CD4-positive, alpha-beta T cell treated with Interleukin-6 for 4 hours (primary cell): ENCODE data around the gene PTPRN2.
"Not testable (repeated sequence)": the region's sequence is repeated elsewhere in the genome, so short reads cannot be mapped to it uniquely, and the experiment has no call there.

Experiments
- DNase-seq: peaks from one replicate; pipeline ENCODE4 v3.0.0-alpha.2; 2020; ENCODE audit warnings: mixed read lengths

Gene PTPRN2

DNA sequence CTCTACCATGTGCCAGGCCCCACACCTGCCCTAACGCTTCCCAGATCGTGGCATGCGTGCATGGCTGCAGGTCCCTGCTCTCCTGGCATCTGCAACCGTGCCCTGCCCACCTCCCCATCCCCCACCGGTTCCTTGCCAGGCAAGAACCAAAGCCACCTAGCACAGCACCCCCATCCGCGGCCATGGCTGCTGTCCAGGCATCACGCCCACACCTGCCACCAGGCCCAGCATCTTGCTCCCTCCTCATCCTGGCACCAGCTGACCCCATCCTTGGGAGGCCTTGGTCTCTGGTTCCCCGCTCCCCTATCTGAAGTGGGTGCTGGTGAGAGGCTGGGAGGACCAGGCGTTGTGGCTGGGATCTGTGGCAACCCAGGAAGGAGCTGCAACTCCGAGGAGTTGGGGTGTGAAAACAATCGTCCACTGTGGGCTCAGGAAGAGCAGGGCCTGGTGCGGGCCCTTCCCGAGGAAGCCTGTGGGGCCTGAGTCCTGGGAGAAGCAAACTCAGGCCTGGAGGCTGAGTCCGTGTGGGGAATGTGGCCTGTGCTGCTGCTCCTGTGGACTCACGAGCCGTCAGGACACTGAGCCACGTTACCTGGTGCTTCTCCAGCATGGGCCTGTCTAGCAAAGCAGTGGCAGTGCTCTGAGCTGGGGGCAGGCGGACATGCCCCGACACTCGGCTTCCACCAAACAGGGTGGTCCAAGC is 833.8 kb downstream of the PTPRN2 start:
- no peak for DNase-seq

DNA sequence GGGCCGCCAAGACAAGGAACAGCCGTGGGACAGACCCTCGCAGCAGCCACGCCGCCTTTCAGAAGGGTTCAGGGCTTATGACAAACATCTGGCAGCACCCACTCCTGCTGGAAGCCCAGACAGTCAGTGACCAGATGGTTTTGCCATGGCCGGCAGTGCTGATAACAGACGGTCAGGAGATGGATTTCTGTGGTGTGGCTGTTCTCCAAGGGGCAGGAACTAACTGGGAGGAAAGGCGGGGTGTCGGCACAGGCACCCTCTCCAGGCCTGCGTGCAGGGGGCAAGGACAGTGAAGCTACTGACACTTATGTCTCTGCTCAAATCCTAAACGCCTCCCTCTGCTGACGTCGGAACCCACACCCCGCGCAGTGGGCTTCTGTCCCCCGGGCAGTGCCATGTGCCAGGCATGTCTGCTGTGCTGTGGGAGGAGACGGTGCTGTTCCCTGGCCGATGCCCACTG is 834.8 kb downstream of the PTPRN2 start:
- DNase-seq: no peak

DNA sequence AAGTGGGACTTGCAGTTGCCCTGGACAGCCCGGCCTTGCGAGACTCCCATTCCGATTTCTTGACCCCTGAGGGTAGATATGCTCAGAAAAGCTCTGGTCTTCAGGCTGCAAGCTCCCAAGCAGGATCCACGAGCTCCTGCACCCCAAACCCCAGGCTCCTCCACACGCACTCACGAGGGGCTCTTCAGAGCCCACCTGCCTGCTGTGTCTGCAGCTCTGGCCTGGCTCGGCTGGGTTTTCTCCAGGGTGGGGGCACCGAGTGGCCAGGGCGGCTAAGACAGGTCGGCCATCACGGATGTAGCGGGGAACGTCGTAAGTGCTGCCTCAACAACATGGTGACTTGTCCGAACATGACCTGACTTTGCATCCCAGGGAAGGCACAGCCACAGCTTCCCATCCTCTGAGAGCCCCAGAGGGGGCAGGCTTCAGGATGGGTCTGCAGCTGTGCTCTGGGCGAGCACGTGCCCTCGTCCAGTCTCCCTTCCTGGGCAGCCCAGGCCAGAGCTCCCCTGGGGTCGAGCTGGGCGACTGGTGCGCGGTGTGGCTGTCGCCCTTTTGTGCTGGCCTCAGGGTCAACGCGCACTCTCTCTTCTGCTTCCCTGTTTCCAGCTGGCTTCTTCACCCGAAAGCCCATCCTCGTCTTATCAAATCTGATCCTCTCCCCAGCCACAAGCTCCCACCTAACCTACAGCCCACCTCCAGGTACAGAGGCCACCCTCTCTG is 835.5 kb downstream of the PTPRN2 start:
- DNase-seq: no peak

DNA sequence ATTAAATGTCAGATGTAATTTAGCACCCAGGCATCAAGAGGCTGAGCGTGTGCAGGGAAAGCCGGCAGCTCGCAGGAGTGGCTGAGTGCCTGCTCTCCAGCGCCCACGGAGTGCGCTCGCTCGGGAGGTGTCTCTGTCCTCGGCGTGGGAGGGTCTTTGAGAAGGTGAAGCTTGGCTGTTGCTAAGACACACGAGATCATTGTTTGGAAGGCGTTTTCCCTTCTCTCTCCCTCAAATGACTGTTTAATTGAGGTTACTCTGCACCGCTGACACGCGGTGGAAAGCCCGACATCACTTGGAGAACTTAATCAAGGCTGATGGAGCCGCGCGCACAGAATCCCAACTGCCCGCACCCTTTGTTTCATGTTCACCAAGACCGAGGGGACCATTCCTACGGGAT is 836.2 kb downstream of the PTPRN2 start:
- DNase-seq: no peak

DNA sequence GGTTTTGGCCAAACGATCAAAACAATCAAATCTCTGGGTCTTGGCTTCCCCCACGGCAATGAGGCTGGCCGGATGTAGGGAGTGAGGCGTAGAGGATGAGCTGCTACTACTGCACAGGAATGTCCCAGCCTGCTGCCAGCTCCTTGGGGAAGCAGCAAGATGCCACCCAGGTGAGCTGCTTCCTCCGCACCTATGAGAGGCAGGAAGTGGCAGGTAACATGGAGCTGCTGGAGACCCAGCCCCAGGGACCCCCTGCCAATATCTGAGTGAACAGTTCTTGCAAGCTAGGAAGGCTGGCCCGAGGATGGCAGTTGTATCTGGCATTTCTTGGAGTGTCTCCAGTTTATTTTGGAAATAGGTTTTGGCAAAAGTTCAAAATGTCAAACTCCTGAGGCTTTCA is 837.3 kb downstream of the PTPRN2 start:
- no peak for DNase-seq

DNA sequence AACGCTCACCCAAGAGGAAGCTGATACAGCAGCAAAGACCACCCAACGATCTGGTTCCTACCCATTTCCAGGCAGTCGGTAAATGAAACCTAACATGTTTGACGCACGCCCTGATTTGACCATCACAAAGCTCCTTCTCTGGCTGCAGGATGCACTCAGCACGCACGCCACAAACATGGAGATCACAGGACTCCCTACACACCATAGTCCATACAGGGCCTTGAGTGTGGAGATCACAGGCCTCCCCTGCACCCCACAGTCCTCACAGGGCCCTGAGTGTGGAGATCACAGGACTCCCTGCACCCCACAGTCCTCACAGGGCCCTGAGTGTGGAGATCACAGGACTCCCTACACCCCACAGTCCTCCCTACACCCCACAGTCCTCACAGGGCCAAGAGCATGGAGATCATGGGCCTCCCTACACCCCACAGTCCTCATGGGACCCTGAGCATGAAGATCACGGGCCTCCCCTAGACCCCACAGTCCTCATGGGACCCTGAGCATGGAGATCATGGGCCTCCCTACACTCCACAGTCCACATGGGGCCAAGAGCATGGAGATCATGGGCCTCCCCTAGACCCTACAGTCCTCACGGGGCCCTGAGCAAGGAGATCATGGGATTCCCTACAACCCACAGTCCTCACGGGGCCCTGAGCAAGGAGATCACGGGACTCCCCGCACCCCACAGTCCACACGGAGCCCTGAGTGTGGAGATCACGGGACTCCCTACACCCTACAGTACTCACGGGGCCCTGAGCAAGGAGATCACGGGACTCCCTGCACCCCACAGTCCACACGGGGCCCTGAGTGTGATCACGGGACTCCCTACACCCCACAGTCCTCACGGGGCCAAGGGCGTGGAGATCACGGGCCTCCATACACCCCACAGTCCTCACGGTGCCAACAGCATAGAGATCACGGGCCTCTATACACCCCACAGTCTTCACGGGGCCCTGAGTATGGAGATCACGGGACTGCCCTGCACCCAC is 841.6 kb downstream of the PTPRN2 start:
- no peak for DNase-seq

DNA sequence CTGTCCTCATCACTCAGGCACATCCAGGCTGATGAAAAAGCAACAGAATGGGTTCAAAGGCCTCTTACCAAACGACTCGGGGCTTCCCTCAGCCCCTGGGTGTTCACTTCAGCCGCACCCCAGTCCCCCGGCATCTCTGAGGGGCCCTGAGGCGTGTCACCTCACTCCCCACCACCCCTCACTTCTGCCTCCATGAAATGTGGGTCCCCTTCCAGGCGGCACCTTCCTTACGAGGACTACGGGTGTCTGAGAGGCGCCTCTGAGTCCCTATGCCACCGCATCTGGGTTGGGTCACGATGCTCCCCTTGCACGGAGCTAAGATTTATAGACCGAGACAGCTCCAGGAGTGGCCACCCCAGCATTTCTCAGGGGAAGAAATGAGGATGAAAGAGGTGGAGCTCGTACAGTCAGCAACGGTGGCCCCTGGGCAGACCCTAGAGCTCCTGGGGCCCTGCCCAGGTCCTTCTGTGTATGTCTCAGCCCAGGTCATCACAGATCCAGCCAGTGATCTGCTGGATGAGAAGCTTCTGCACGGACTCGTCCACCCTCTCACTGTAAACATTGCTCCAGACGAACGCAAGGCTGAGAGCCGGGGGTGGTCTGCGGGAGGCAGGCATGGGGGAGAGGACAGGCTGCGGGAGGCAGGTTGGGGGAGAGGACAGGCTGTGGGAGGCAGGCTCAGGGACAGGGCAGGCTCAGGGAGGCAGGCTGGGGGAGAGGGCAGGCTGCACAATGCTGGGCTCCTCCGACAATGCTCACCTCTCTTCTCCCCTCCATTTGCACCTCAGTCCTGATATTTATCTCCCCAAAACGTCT is 842.6 kb downstream of the PTPRN2 start:
- no peak for DNase-seq

DNA sequence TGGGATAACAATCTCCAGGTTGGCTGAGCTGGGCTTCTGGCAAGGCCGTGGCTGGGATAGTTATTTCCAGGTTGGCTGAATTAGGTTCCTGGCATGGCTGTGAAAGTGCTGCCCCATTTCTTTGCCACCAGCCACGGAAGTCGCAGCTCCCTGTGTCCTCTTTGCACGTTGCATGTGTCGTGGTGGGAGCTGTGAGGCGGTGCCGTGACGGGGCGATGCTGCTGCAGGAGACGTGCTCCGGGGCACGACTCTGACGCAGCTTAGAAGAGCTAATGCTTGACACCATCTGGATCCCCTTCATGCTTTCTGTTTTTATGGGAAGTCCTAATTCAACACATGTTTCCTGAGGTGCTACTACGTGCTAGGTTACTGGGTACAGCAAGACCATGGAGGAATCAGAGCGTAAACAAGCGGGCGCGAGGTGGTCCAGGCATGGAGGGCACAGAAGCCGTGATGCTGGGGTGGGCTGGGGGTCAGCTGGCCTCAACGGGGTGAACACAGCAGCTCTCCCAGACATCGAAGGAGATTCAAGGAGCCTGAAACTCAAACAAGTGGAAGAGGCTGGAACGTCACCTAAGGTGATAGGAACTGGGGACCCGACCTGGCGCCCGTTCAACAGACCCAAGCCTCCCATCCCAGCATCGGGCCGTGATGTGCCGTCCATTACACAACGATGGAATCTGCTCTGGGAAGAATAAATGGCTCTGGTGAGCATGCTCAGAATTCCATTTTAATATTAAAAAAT is 843.7 kb downstream of the PTPRN2 start:
- DNase-seq: no peak

DNA sequence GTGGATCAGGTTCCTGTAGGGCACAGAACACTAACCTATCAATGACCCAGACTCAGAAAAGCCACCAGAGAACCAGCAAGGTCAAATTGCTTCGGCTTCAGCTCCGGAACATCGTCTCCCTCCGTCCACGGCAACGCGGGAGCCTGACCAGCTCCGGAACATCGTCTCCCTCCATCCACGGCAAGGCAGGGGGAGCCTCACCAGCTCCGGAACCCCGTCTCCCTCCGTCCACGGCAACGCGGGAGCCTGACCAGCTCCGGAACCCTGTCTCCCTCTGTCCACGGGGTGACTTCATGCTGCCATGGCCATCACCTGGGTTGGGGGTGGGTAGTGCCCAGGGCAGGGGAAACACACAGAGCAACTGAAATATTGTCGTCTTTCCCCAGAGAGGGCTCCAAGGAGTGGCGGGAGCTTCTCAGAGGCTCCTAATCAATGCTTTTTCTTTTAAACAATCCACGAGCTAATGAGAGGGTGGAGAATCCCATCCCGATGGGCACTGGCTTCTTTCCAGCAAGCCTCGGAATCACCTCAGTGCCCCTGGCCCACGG is 847.3 kb downstream of the PTPRN2 start:
- DNase-seq: no peak

DNA sequence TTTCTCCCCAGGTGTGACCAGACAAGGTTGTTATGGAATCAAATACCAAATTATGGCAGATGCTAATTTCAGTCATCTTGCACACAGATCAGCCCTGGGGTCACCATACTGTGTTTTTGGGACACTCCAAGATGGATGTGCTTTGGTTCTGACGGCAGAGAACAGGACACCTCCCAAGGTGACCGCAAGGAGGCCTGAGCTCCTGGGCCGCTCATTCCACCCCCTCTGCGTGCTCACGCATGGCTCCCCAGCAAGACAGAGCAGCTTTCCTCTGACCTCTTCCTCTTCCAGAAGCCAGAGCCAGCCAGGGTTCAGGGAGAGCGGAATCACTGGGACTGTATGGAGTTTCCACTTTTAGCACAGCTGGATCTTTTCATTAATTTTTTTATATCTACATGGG is 848.0 kb downstream of the PTPRN2 start:
- DNase-seq: no peak

DNA sequence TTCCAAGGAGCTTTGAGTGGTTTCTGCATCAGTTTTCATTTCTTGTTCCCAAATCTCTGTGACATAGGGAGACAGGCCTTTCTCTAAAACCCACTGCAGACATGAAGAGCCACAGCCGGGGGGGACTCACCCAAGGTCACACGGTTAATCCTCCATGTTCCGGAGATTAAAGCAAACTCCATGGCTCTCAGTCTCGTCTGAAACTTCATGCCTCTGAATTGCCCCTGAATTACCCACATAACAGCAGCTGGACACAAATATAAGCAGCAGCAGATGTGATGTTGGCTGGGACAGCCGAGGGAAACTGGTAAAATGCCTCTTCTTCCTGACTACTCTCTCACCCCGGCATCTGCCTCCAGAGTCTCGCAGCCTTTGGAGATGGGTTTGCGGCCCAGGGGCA is 848.6 kb downstream of the PTPRN2 start:
- no peak for DNase-seq

DNA sequence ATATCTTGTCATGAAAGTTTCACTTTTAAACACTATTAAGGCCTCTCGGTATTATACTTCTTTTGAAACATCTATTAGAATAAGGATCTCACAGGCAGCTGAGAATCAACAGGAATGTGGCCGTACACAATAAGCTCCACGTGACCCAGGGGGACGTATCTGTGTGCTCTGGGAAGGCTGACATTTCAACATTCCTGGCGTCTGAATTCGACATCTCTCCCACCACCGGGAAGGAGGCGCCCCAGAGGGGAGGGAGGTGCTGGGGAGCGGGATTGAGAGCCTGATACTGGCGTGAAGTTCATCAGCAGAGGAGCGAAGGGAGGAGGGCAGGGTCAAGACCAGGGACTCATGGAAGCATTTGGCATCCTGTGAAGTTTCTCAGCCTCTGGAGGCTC is 849.6 kb downstream of the PTPRN2 start:
- no peak for DNase-seq

DNA sequence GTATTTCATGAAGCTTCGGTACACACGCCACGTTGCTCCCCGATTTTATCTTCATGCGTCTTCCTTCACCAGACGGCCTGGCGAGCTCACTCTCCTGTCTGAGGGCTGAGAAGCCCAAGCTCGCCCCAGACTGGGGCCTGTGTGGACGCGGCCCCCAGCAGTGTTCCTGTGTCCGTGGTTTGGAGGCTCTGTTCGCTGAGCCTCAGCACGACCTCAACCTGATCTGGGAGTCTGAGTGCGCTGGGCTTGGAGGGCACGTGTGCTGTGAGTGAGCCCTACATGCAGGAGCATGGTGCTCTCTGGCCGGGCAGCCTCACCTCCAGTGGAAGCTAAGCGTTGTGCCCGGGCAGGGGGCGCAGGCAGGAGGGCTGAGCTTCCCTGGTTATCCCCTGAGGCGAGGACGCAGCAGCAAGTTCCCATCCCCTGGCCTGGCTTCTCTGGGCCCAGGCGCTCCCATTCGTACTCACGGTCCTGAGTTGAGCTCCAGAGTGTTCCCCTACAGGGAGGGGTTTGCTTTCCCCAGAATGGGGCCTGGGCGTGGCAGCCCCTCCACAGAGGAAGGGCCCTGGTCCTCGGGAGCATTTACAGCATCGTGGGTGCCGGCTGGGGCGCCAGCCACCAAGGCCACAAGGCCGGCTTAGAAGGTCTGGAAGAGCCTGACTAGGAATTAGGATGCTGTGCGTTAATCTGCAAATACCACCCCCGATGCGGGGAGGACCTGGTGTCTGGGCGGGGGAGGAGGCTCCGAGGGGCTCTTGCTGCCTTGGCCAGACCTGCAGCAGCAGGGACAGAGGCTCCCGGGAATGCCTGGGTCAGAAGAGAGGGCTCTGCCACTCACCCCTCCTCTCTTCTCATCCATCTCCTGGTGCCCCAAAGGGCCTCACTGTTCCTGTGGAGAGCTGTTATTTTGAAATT is 850.2 kb downstream of the PTPRN2 start:
- no peak for DNase-seq

DNA sequence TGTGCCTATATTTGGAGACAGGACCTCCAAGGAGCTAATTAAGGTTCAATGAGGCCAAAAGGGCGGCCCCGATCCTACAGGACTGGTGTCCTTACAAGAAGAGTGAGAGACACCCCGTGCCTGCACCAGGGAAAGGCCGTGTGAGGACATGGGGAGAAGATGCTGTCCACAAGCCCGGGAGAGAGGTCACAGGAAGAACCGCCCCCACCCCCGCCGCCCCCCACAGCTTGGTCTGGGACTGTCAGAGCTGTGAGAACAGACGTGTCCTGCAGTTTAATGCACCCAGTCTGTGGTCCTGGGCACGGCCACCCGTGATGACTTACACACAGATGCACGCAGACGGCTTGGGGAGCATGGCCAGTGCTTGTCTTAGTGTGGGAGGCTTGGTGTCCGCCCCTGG is 851.3 kb downstream of the PTPRN2 start:
- no peak for DNase-seq

DNA sequence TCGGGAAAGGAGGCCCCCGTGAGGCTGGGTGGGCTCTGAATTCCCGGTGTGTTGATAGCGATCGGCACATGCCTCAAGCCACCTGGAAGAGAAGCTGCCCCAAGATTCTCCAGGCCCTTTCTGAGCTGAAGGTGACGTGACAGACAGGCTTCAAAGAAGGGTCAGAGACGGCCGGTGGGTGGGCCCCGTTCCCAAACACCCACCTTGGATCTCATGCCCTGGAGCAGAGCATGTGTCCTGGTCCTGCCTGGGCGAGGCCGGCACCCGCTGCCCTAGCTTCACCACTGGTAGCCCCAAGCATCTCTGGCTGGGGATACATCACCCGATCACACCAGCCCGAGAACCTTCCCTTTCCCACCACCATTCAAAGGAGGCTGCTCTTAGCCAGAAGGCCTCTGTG is 851.8 kb downstream of the PTPRN2 start:
- no peak for DNase-seq

DNA sequence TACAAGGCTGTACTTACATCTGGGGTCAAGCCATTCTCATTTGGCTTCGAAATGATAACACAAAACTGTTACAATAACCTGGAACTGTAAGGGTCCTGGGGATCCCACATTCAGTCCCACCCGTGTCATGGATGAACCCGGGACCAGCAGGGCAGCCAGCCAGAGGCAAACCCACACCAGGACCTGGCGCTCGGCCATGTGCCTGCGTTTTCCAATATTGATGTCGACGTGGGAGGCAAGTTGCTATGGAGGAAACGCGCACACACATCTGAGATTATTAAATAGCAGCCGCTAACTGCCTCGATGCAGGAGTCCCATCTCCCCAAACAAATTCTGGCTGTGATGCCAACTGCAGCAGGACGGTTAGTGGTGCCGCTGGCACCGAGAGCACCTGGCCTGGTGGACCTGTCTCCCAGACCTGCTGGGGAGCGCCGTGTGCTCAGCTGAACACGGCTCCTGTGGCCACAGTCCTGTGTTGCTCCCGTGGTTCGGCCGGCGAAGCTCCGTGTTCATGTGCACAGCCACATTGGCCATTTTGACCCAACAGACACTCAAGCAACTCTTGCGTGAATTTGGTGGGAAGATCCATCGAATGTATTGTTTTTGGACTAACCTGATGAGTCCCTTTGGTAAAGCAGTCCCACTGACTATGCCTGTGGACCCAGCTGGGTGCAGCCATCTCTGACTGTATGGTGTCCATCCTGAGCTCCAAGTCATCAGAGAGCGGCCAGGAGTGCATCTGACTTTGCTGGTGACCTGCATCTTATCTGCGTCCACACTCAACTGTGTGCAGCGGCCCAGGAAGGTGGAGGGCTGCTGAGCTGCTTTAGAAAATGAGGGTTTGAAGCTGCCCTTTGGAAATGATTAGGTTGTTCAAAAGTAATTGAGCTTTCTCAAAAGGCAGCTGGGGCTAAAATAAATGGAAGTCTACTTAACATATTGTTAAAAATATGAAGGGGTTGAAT is 852.7 kb downstream of the PTPRN2 start:
- DNase-seq: no peak

DNA sequence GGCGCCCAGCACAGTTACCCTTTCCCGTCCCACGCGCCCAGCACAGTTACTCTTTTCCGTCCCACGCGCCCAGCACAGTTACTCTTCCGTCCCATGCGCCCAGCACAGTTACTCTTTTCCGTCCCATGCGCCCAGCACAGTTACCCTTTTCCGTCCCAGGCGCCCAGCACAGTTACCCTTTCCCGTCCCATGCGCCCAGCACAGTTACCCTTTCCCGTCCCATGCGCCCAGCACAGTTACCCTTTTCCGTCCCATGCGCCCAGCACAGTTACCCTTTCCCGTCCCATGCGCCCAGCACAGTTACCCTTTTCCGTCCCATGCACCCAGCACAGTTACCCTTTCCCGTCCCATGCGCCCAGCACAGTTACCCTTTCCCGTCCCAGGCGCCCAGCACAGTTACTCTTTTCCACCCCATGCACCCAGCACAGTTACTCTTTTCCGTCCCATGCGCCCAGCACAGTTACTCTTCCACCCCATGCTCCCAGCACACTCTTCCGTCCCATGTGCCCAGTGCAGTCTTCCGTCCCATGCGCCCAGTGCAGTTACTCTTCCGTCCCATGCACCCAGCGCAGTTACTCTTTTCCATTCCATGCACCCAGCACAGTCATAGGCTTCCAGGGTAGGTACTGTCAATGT is 853.7 kb downstream of the PTPRN2 start:
- DNase-seq: not testable (repeated sequence)

DNA sequence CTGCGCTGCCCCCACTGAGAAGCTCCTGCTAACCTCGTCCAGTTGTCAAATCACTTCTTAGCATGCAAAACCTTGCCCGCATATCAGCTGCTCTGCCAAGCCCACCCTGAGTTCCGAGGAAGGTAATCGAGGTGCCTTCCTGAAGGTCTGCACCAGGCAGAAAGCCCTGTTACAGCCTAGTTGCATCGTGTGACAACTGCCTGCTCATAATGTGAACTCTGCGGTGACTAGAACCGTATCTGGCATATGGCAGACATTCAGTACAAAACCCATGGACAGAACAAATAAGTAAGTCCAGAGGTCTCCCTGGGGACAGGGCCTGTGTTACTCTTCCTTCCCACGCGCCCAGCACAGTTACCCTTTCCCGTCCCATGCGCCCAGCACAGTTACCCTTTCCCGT is 856.5 kb downstream of the PTPRN2 start:
- DNase-seq: no peak

DNA sequence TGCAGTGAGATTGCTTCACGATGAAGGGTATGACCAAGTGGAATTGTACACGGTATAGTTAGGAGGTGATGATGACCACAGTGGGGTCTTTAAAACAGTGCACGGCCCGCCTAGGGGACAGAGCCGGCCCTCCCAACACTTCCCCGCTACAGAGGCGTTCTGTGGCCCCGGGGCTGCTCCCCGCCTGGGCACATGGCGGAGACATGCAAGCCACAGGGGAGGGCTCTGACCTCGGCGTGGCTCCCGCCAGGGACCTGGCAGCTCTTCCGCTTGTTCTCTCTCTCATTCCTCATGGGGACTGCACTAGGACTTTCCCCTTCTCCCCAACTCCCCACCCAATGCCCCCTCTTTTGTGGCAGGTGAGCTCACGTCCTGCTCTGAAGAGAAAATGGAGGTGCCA is 857.0 kb downstream of the PTPRN2 start:
- DNase-seq: no peak
